Keratinocyte (primary cell): ENCODE results near the gene EFCAB6. TPM values are rescaled to one million over a fixed set of nuclear protein-coding genes. Genes with fewer than 3 reads are reported as not detected.

Experiments used
- DNase-seq: peaks from one replicate; pipeline ENCODE4 v3.0.0-alpha.2; 2011; ENCODE audit warnings: low read depth, missing footprints, low spot score
- FAIRE-seq: peaks from 2 replicates; lab custom pipeline; 2011; peaks lifted over from hg19 to GRCh38; lab: Jason Lieb, UNC
- H2AFZ ChIP-seq: 2 replicates; pipeline ENCODE4 v1.6.0; 2012; ENCODE audit warnings: low read length, control low read depth, inconsistent platforms; ENCODE audit not compliant: control insufficient read depth
- H3K27ac ChIP-seq: 2 replicates; pipeline ENCODE4 v1.5.1; 2011; ENCODE audit warnings: low read length; ENCODE audit not compliant: control insufficient read depth, insufficient read depth
- H3K27me3 ChIP-seq: 3 replicates; pipeline ENCODE4 v1.6.0; 2011; ENCODE audit warnings: low read length; ENCODE audit not compliant: control insufficient read depth, insufficient read depth; ENCODE audit errors: extremely low read depth
- H3K36me3 ChIP-seq, 2 experiments: 2 replicates in 1 of 2; 3 replicates in 1 of 2; pipeline ENCODE4 v1.5.1; 2011; ENCODE audit warnings: low read length in 2 of 2, mild to moderate bottlenecking in 1 of 2; ENCODE audit not compliant: control insufficient read depth in 2 of 2, insufficient read depth in 2 of 2; ENCODE audit errors: extremely low read depth in 1 of 2
- H3K4me1 ChIP-seq: 3 replicates; pipeline ENCODE4 v1.5.1; 2011; ENCODE audit warnings: low read length; ENCODE audit not compliant: control insufficient read depth, insufficient read depth; ENCODE audit errors: extremely low read depth
- H3K4me2 ChIP-seq: 3 replicates; pipeline ENCODE4 v1.6.0; 2011; ENCODE audit warnings: low read depth, low read length; ENCODE audit not compliant: control insufficient read depth, insufficient read depth; ENCODE audit errors: extremely low read depth
- H3K4me3 ChIP-seq, 3 experiments: fragments of 200-600 bp in 1 of 3; sonication (generic) in 1 of 3; 2 replicates in 2 of 3; 3 replicates in 1 of 3; pipeline ENCODE4 v1.5.1; 2011 to 2016; ENCODE audit warnings: low read length in 3 of 3, mild to moderate bottlenecking in 3 of 3, control low read depth in 2 of 3, inconsistent platforms in 1 of 3, low read depth in 1 of 3, mixed read lengths in 1 of 3, mixed run types in 1 of 3, moderate library complexity in 1 of 3; ENCODE audit not compliant: control insufficient read depth in 2 of 3, insufficient read depth in 2 of 3; ENCODE audit errors: extremely low read depth in 1 of 3
- H3K79me2 ChIP-seq: 2 replicates; pipeline ENCODE4 v1.6.0; 2012; ENCODE audit warnings: low read length; ENCODE audit not compliant: control insufficient read depth, insufficient read depth
- H3K9ac ChIP-seq: 3 replicates; pipeline ENCODE4 v1.6.0; 2011; ENCODE audit warnings: low read length; ENCODE audit not compliant: control insufficient read depth, insufficient read depth; ENCODE audit errors: extremely low read depth
- H3K9me1 ChIP-seq: 3 replicates; pipeline ENCODE4 v1.6.0; 2011; ENCODE audit warnings: low read length; ENCODE audit not compliant: control insufficient read depth, insufficient read depth; ENCODE audit errors: extremely low read depth
- H3K9me3 ChIP-seq: 2 replicates; pipeline ENCODE4 v1.5.1; 2012; ENCODE audit warnings: low read depth, low read length; ENCODE audit not compliant: control insufficient read depth
- H4K20me1 ChIP-seq: 3 replicates; pipeline ENCODE4 v1.6.0; 2011; ENCODE audit warnings: low read length; ENCODE audit not compliant: control insufficient read depth, insufficient read depth; ENCODE audit errors: extremely low read depth
- CTCF ChIP-seq, 3 experiments: IDR thresholded peaks in 1 of 3; conservative IDR thresholded peaks in 1 of 3; optimal IDR thresholded peaks in 1 of 3; 2 replicates in 2 of 3; 3 replicates in 1 of 3; pipeline versions ENCODE3 to v1.5.1; 2011; ENCODE audit warnings: low read length in 3 of 3, mild to moderate bottlenecking in 3 of 3, moderate library complexity in 2 of 3, control low read depth in 1 of 3, inconsistent platforms in 1 of 3; ENCODE audit not compliant: insufficient read depth in 2 of 3; ENCODE audit errors: extremely low read depth in 1 of 3
- EZH2 ChIP-seq: IDR thresholded peaks from one replicate; pipeline ENCODE4 v1.6.1; 2012; ENCODE audit warnings: inconsistent platforms, mild to moderate bottlenecking, low read length, moderate library complexity
- dilution Hi-C: fragments of 300-500 bp; cut with MboI; formaldehyde crosslinking; loops from one replicate; pipeline ENCODE4 v1.7.0; 2020; ENCODE audit warnings: low sequenced_read_pairs; ENCODE audit not compliant: extremely low pct_ligation_motif_present
- polyA plus RNA-seq, 5 experiments: library from polyadenylated mRNA; depleted of rRNA in 3 of 5; stranded (reverse) in 3 of 5; stranded (forward) in 1 of 5; unstranded in 1 of 5; fragments of >200 nt; gene quantifications; 1 replicate in 1 of 5; 2 replicates in 3 of 5; 3 replicates in 1 of 5; pipeline versions ENCODE4 v1.2.1 to v1.2.3, GENCODE V29; 2011 to 2012; ENCODE audit warnings: missing spikeins in 2 of 5, low read depth in 1 of 5, low replicate concordance in 1 of 5

The EFCAB6 gene
- polyA plus RNA-seq, 1 donor (not counting 4 experiments of a cell fraction or from before 2014, with no cell fraction given), result 0.18 TPM

- dilution Hi-C loops, result no loop called here
- Histone ChIP-seq H3K4me2 (no peak overlapping the region), H3K9me1 (no peaks in the 10 kb centered on the region), H3K4me1 (no peaks in the 10 kb centered on the region), H3K9ac (no peak overlapping the region), H3K27me3 (no peaks in the 10 kb centered on the region), H4K20me1 (no peaks in the 10 kb centered on the region), H3K79me2 (no peaks in the 10 kb centered on the region), H2AFZ (no peak overlapping the region), H3K27ac (no peak overlapping the region), H3K9me3 (no peaks in the 10 kb centered on the region), H3K4me3 (no peak overlapping the region), H3K36me3 (no peaks in the 10 kb centered on the region)
- FAIRE-seq, result no peak
- DNase-seq, result no peak
- no peak for TF ChIP-seq CTCF (optimal IDR thresholded peaks at IDR 0.05 in 1 of 3, IDR thresholded peaks at IDR 0.05 in 1 of 3, conservative IDR thresholded peaks at IDR 0.05 in 1 of 3; ENCODE audit: extremely low read depth in 1 of 3, insufficient read depth in 2 of 3, low read length in 3 of 3)
Measured at GRCh38 chr22:43734370-43735150, 77.5 kb downstream of the EFCAB6 start.

- H3K9ac ChIP-seq, result no peak overlapping the region
- dilution Hi-C loops, result no loop called here
- TF ChIP-seq EZH2 (no peak), CTCF (optimal IDR thresholded peaks at IDR 0.05 in 1 of 3, IDR thresholded peaks at IDR 0.05 in 1 of 3, conservative IDR thresholded peaks at IDR 0.05 in 1 of 3; ENCODE audit: extremely low read depth in 1 of 3, insufficient read depth in 2 of 3, low read length in 3 of 3) (no peak)
- no peak overlapping the region for H3K27ac ChIP-seq
- DNase-seq (no peak), FAIRE-seq (no peak)
- no peaks in the 10 kb centered on the region for H3K36me3 ChIP-seq
- H3K4me3 ChIP-seq, result no peak overlapping the region
- no peaks in the 10 kb centered on the region for H3K9me1 ChIP-seq
- no peaks in the 10 kb centered on the region for H4K20me1 ChIP-seq
- H3K4me2 ChIP-seq, result no peak overlapping the region
- no peaks in the 10 kb centered on the region for H3K9me3 ChIP-seq
- no peaks in the 10 kb centered on the region for H3K27me3 ChIP-seq
- H3K79me2 ChIP-seq, result no peaks in the 10 kb centered on the region
- no peaks in the 10 kb centered on the region for H3K4me1 ChIP-seq
- H2AFZ ChIP-seq, result no peak overlapping the region
Measured at GRCh38 chr22:43733138-43733537, 79.0 kb downstream of the EFCAB6 start.
